HepG2 (cell line): ENCODE results near the gene SPINK5. TPM values are rescaled to one million over a fixed set of nuclear protein-coding genes. Genes with fewer than 3 reads are reported as not detected.

Experiments
- ATAC-seq: fragments of 200-7000 bp; cut with Tn5 transposase; 3 replicates; pipeline ENCODE4 v1.9.1; 2020; ENCODE audit warnings: mild to moderate bottlenecking, moderate library complexity
- BruUV-seq: library from RNA; stranded (reverse); fragments of 400-500 nt; replicated peaks from 2 replicates; lab custom pipeline; 2021; lab: Mats Ljungman, UMichigan
- CTCF ChIA-PET: fragments of 300-600 bp; formaldehyde crosslinking; extraction: SDS; loops from one replicate; lab custom pipeline; 2021; ENCODE audit warnings: low total read pairs, inconsistent platforms, low intra/inter-chr PET ratio; lab: Yijun Ruan, JAX
- POLR2A ChIA-PET: fragments of 350-600 bp; sonication (Branson Sonifier 250); formaldehyde crosslinking; loops from one replicate; lab custom pipeline; 2020; ENCODE audit warnings: antibody characterized with exemption, inconsistent platforms; lab: Yijun Ruan, JAX
- DNase-seq: peaks from one replicate; pipeline ENCODE4 v3.0.0-alpha.2; 2015; ENCODE audit warnings: low spot score
- FAIRE-seq: peaks from 3 replicates; lab custom pipeline; 2011; peaks lifted over from hg19 to GRCh38; lab: Jason Lieb, UNC
- H2AFZ ChIP-seq: one replicate; pipeline ENCODE4 v1.6.1; 2011; ENCODE audit warnings: low read length, inconsistent platforms
- H3K27ac ChIP-seq: fragments of 300-600 bp; 3 replicates; pipeline ENCODE4 v1.8.0; 2011; ENCODE audit warnings: mixed run types, mild to moderate bottlenecking, mixed read lengths, low read length, inconsistent platforms; ENCODE audit not compliant: insufficient read depth; ENCODE audit errors: extremely low read length
- H3K27me3 ChIP-seq, 2 experiments: fragments of 200-600 bp in 1 of 2; 2 replicates in 1 of 2; 3 replicates in 1 of 2; pipeline versions ENCODE4 v1.6.0 to v1.8.0; 2011; ENCODE audit warnings: low read length in 2 of 2, mild to moderate bottlenecking in 2 of 2, moderate library complexity in 2 of 2, inconsistent platforms in 1 of 2; ENCODE audit not compliant: insufficient read depth in 2 of 2, control insufficient read depth in 1 of 2
- H3K36me3 ChIP-seq, 2 experiments: fragments of 200-600 bp in 1 of 2; replicated peaks in 1 of 2; 2 replicates in 1 of 2; 3 replicates in 1 of 2; pipeline versions ENCODE4 v1.5.1 to v1.8.0; 2011; ENCODE audit warnings: low read length in 2 of 2, inconsistent platforms in 1 of 2; ENCODE audit not compliant: insufficient read depth in 2 of 2, control insufficient read depth in 1 of 2
- H3K4me1 ChIP-seq: 2 replicates; pipeline ENCODE4 v1.5.1; 2012; ENCODE audit warnings: low read length, inconsistent platforms; ENCODE audit not compliant: insufficient read depth
- H3K4me2 ChIP-seq: 2 replicates; pipeline ENCODE4 v1.6.0; 2011; ENCODE audit warnings: low read depth, low read length, inconsistent platforms
- H3K4me3 ChIP-seq, 3 experiments: fragments of 200-600 bp in 1 of 3; sonication (generic), shearing (Covaris generic) in 1 of 3; replicated peaks in 1 of 3; 2 replicates each; pipeline ENCODE4 v1.5.1; 2011 to 2016; ENCODE audit warnings: low read length in 3 of 3, inconsistent platforms in 2 of 3, low read depth in 2 of 3, mild to moderate bottlenecking in 2 of 3, control low read depth in 1 of 3, mixed read lengths in 1 of 3; ENCODE audit not compliant: insufficient read depth in 1 of 3
- H3K79me2 ChIP-seq: one replicate; pipeline ENCODE4 v1.6.1; 2011; ENCODE audit warnings: low read length, inconsistent platforms; ENCODE audit not compliant: insufficient read depth
- H3K9ac ChIP-seq: 2 replicates; pipeline ENCODE4 v1.6.0; 2011; ENCODE audit warnings: mild to moderate bottlenecking, low read depth, low read length, inconsistent platforms; ENCODE audit not compliant: insufficient read depth
- H3K9me3 ChIP-seq: 2 replicates; pipeline ENCODE4 v1.5.1; 2012; ENCODE audit warnings: mild to moderate bottlenecking, low read length
- H4K20me1 ChIP-seq: 2 replicates; pipeline ENCODE4 v1.6.0; 2011; ENCODE audit warnings: inconsistent platforms, mild to moderate bottlenecking, low read length, moderate library complexity; ENCODE audit not compliant: insufficient read depth
- ATAD3A ChIP-seq: sonication (generic); formaldehyde crosslinking; IDR thresholded peaks from 2 replicates; pipeline ENCODE4 v1.4.0; 2020; ENCODE audit warnings: missing genetic modification reagents
- CBX1 ChIP-seq: IDR thresholded peaks from one replicate; pipeline ENCODE4 v1.6.1; 2016; ENCODE audit warnings: antibody characterized with exemption, low read depth
- CHD4 ChIP-seq: fragments of 200-600 bp; sonication (generic); IDR thresholded peaks from 2 replicates; pipeline ENCODE4 v1.7.0; 2017; ENCODE audit warnings: mild to moderate bottlenecking, low read length, borderline replicate concordance
- ESRRA ChIP-seq: sonication (generic); formaldehyde crosslinking; IDR thresholded peaks from 2 replicates; pipeline ENCODE4 v1.5.1; 2020; ENCODE audit warnings: mild to moderate bottlenecking, low read depth, missing genetic modification reagents
- FOXP4 ChIP-seq: sonication (generic); formaldehyde crosslinking; IDR thresholded peaks from 2 replicates; pipeline ENCODE4 v1.4.0; 2020; ENCODE audit warnings: missing genetic modification reagents
- LCORL ChIP-seq, 2 experiments: fragments of 450-650 bp in 1 of 2; sonication (generic) in 1 of 2; formaldehyde crosslinking in 1 of 2; IDR thresholded peaks; 2 replicates each; pipeline versions ENCODE4 v1.5.0 to v1.6.1; 2017 to 2020; ENCODE audit warnings: antibody characterized with exemption in 1 of 2, missing genetic modification reagents in 1 of 2
- NAIF1 ChIP-seq: sonication (generic); formaldehyde crosslinking; IDR thresholded peaks from 2 replicates; pipeline ENCODE4 v1.5.0; 2020; ENCODE audit warnings: mild to moderate bottlenecking, missing genetic modification reagents, borderline replicate concordance
- POLR2AphosphoS5 ChIP-seq: IDR thresholded peaks from 2 replicates; pipeline ENCODE4 v1.6.1; 2012; ENCODE audit warnings: low read depth, low read length
- THAP7 ChIP-seq: sonication (generic); formaldehyde crosslinking; IDR thresholded peaks from 2 replicates; pipeline ENCODE4 v1.8.1; 2023; ENCODE audit warnings: mild to moderate bottlenecking, missing genetic modification reagents
- ZNF280D ChIP-seq: sonication (generic); formaldehyde crosslinking; IDR thresholded peaks from 2 replicates; pipeline ENCODE4 v1.5.1; 2020; ENCODE audit warnings: mild to moderate bottlenecking, missing genetic modification reagents
- ZNF432 ChIP-seq: sonication (generic); formaldehyde crosslinking; IDR thresholded peaks from 2 replicates; pipeline ENCODE4 v1.5.0; 2020; ENCODE audit warnings: missing genetic modification reagents, mild to moderate bottlenecking, borderline replicate concordance
- ZNF503 ChIP-seq: sonication (generic); formaldehyde crosslinking; IDR thresholded peaks from 2 replicates; pipeline ENCODE4 v1.4.0; 2020; ENCODE audit warnings: missing genetic modification reagents
- ZNF660 ChIP-seq: sonication (generic); formaldehyde crosslinking; IDR thresholded peaks from 2 replicates; pipeline ENCODE4 v1.5.1; 2020; ENCODE audit warnings: mild to moderate bottlenecking, low read depth, missing genetic modification reagents, borderline replicate concordance
- ZNF790 ChIP-seq: sonication (generic); formaldehyde crosslinking; IDR thresholded peaks from 2 replicates; pipeline ENCODE4 v1.8.0; 2022; ENCODE audit warnings: missing genetic modification reagents, mild to moderate bottlenecking, borderline replicate concordance
- ZSCAN9 ChIP-seq: IDR thresholded peaks from 2 replicates; pipeline ENCODE4 v1.6.1; 2016; ENCODE audit warnings: borderline replicate concordance
- WGBS: methylation state at CpG from one replicate; pipeline ENCODE4 v1.1.6; 2017; ENCODE audit warnings: low lambda C conversion rate; 5-methylcytosine and 5-hydroxymethylcytosine counted together
- in situ Hi-C: cut with HindIII; loops from 2 replicates; pipeline ENCODE4 v1.10.0; 2017; ENCODE audit warnings: low pct_unique_long_range_greater_than_20kb; ENCODE audit not compliant: extremely low pct_ligation_motif_present
- intact Hi-C: fragments of 100-400 bp; cut with micrococcal nuclease; formaldehyde crosslinking; loops from one replicate; pipeline ENCODE4 v1.10.0; 2022; ENCODE audit not compliant: unreplicated experiment
- polyA plus RNA-seq, 8 experiments: library from polyadenylated mRNA; depleted of rRNA in 3 of 8; stranded (reverse) in 7 of 8; unstranded in 1 of 8; fragments of >200 nt; fragmentation: Illumina TruSeq in 4 of 8; extraction: Trizol in 4 of 8; gene quantifications; 2 replicates each; pipeline versions ENCODE4 v1.2.1 to v1.2.3, GENCODE V29; 2011 to 2016; ENCODE audit warnings: low read depth in 4 of 8, missing spikeins in 1 of 8, mixed read lengths in 1 of 8; ENCODE audit not compliant: insufficient read depth in 1 of 8
- total RNA-seq, 5 experiments: library from RNA; depleted of rRNA; stranded (reverse); fragments of >200 nt; fragmentation: Illumina TruSeq; extraction: Trizol; gene quantifications; 2 replicates each; pipeline ENCODE4 v1.2.3, GENCODE V29; 2016; ENCODE audit warnings: low read depth in 1 of 5
- TF ChIP-seq, protein P1 (sequence below): sonication (generic); formaldehyde crosslinking; IDR thresholded peaks from 2 replicates; pipeline ENCODE4 v1.8.1; 2023; ENCODE audit warnings: mild to moderate bottlenecking, inconsistent platforms, moderate library complexity, missing genetic modification reagents, borderline replicate concordance

SPINK5 gene
- total and polyA plus RNA-seq, 2 of the 13 experiments (the other 11 are each of a cell fraction or from before 2014, with no cell fraction given), result 0.03 TPM; not detected in 1

DNA sequence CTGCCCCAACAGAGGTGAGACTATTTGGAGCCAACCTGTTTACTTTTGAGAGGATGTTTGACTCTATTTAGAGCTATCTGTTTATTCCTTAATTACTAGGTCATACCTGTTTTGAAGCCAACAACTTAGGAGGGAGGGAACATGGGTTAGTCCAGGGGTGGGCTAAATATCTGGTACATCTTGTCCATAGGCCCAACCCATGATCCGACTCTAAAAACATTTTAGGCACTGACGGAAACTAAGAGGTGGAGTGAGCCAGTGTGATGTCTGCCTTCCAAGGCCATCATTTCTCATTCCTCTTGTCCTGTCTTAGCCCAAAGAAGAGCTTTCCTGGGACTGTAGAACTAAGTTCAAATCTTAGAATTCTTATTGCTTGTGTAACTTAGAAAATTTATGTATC, 8.4 kb downstream of the SPINK5 start:
- Histone ChIP-seq H3K27me3 (no peaks in the 10 kb centered on the region), H3K4me3 (no peak overlapping the region), H3K4me1 (no peaks in the 10 kb centered on the region), H3K36me3 (no peaks in the 10 kb centered on the region), H4K20me1 (no peaks in the 10 kb centered on the region), H3K4me2 (no peak overlapping the region), H3K9ac (no peak overlapping the region), H3K79me2 (no peaks in the 10 kb centered on the region), H3K9me3 (no peaks in the 10 kb centered on the region), H3K27ac (no peak overlapping the region), H2AFZ (no peak overlapping the region)
- intact Hi-C loops (no loop called here), in situ Hi-C loops (no loop called here)
- CTCF ChIA-PET, result no interaction called here
- 19% methylated on average over 2 of the region's 2 CpGs for WGBS
- POLR2A ChIA-PET, result no interaction called here
- BruUV-seq, result no TSS peak
- FAIRE-seq (no peak), ATAC-seq (no peak), DNase-seq (no peak)
- TF ChIP-seq CBX1, result no peak
- no peak for TF ChIP-seq ESRRA (CRISPR knock-in tag)
- no peak for TF ChIP-seq POLR2AphosphoS5
- TF ChIP-seq LCORL (IDR thresholded peaks at IDR 0.05), result no peak
- no peak for TF ChIP-seq LCORL (CRISPR knock-in tag; IDR thresholded peaks at IDR 0.05)
- TF ChIP-seq FOXP4 (CRISPR knock-in tag), result no peak
- no peak for TF ChIP-seq ZNF280D (CRISPR knock-in tag)
- no peak for TF ChIP-seq NAIF1 (CRISPR knock-in tag)
- no peak for TF ChIP-seq ZNF790 (CRISPR knock-in tag)
- TF ChIP-seq, protein P1, sequence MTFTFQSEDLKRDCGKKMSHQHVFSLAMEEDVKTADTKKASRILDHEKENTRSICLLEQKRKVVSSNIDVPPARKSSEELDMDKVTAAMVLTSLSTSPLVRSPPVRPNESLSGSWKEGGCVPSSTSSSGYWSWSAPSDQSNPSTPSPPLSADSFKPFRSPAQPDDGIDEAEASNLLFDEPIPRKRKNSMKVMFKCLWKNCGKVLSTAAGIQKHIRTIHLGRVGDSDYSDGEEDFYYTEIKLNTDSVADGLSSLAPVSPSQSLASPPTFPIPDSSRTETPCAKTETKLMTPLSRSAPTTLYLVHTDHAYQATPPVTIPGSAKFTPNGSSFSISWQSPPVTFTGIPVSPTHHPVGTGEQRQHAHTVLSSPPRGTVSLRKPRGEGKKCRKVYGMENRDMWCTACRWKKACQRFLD (CRISPR knock-in tag), result no peak
- no peak for TF ChIP-seq ZNF503
- no peak for TF ChIP-seq ZNF660 (CRISPR knock-in tag)
- TF ChIP-seq THAP7 (CRISPR knock-in tag), result no peak
- TF ChIP-seq ZSCAN9 (CRISPR knock-in tag), result no peak
- TF ChIP-seq CHD4, result no peak
- no peak for TF ChIP-seq ATAD3A (CRISPR knock-in tag)
- no peak for TF ChIP-seq ZNF432 (CRISPR knock-in tag)
